K562 (cell line): Measurements from ENCODE around the gene GMDS. TPM values are rescaled to one million over a fixed set of nuclear protein-coding genes. Genes with fewer than 3 reads are reported as not detected.

Source experiments
- ATAC-seq: fragments of 200-7000 bp; cut with Tn5 transposase; 3 replicates; pipeline ENCODE4 v1.9.1; 2020; ENCODE audit warnings: moderate library complexity
- BruUV-seq: library from RNA; stranded (reverse); fragments of 400-500 nt; replicated peaks from 2 replicates; lab custom pipeline; 2021; lab: Mats Ljungman, UMichigan
- CTCF ChIA-PET: fragments of 300-600 bp; formaldehyde crosslinking; extraction: SDS; loops from one replicate; lab custom pipeline; 2021; ENCODE audit warnings: low intra/inter-chr PET ratio; lab: Yijun Ruan, JAX
- POLR2A ChIA-PET: fragments of 300-600, 350-650 bp; sonication (Branson Sonifier 250); formaldehyde crosslinking; extraction: SDS; loops from one replicate; lab custom pipeline; 2021; ENCODE audit warnings: antibody characterized with exemption, inconsistent platforms; lab: Yijun Ruan, JAX
- DNase-seq, 4 experiments: peaks; one replicate each; pipeline versions ENCODE4 v3.0.0 to v3.0.0-alpha.2; 2011 to 2018; ENCODE audit warnings: low spot score in 3 of 4, mixed read lengths in 3 of 4; ENCODE audit errors: extremely low read depth in 1 of 4
- FAIRE-seq: peaks from 2 replicates; lab custom pipeline; 2011; peaks lifted over from hg19 to GRCh38; lab: Jason Lieb, UNC
- H2AFZ ChIP-seq: 2 replicates; pipeline ENCODE4 v1.6.0; 2011; ENCODE audit warnings: low read depth, low read length, control low read depth, inconsistent platforms
- H3K27ac ChIP-seq: fragments of 200-600 bp; 3 replicates; pipeline ENCODE4 v1.8.0; 2011; ENCODE audit warnings: low read depth, mild to moderate bottlenecking, control low read depth, inconsistent platforms, low read length, moderate library complexity, mixed read lengths; ENCODE audit errors: extremely low read depth
- H3K27me3 ChIP-seq, 2 experiments: fragments of 300-600 bp in 1 of 2; 2 replicates in 1 of 2; 3 replicates in 1 of 2; pipeline versions ENCODE4 v1.6.0 to v1.8.0; 2011; ENCODE audit warnings: inconsistent platforms in 2 of 2, low read length in 2 of 2, mild to moderate bottlenecking in 1 of 2, mixed read lengths in 1 of 2, moderate library complexity in 1 of 2; ENCODE audit not compliant: control insufficient read depth in 2 of 2, insufficient read depth in 2 of 2
- H3K36me3 ChIP-seq: fragments of 300-600 bp; 3 replicates; pipeline ENCODE4 v1.8.0; 2011; ENCODE audit warnings: mild to moderate bottlenecking, low read length, inconsistent platforms; ENCODE audit not compliant: control insufficient read depth, insufficient read depth
- H3K4me1 ChIP-seq, 2 experiments: fragments of 200-600 bp in 1 of 2; replicated peaks in 1 of 2; 2 replicates in 1 of 2; 3 replicates in 1 of 2; pipeline versions ENCODE4 v1.5.1 to v1.8.0; 2011; ENCODE audit warnings: inconsistent platforms in 2 of 2, low read length in 2 of 2, mild to moderate bottlenecking in 1 of 2, mixed read lengths in 1 of 2, moderate library complexity in 1 of 2; ENCODE audit not compliant: control insufficient read depth in 2 of 2, insufficient read depth in 2 of 2
- H3K4me2 ChIP-seq: 2 replicates; pipeline ENCODE4 v1.6.1; 2011; ENCODE audit warnings: low read length, control low read depth, inconsistent platforms, mixed read lengths; ENCODE audit not compliant: insufficient read depth
- H3K4me3 ChIP-seq: fragments of 200-600 bp; sonication (generic), shearing (Covaris generic); 2 replicates; pipeline ENCODE4 v1.5.1; 2016; ENCODE audit warnings: control low read depth, inconsistent platforms
- H3K79me2 ChIP-seq: fragments of 200-600 bp; 3 replicates; pipeline ENCODE4 v1.8.0; 2011; ENCODE audit warnings: low read length, inconsistent platforms; ENCODE audit not compliant: control insufficient read depth, insufficient read depth
- H3K9ac ChIP-seq, 2 experiments: 2 replicates each; pipeline versions ENCODE4 v1.6.0 to v1.6.1; 2011; ENCODE audit warnings: low read depth in 2 of 2, low read length in 2 of 2, control low read depth in 1 of 2, inconsistent platforms in 1 of 2, mild to moderate bottlenecking in 1 of 2, mixed read lengths in 1 of 2; ENCODE audit not compliant: insufficient read depth in 1 of 2
- H3K9me1 ChIP-seq: one replicate; pipeline ENCODE4 v1.6.0; 2011; ENCODE audit warnings: inconsistent platforms, mild to moderate bottlenecking, low read length, moderate library complexity; ENCODE audit not compliant: control insufficient read depth, insufficient read depth
- H3K9me3 ChIP-seq: replicated peaks from 2 replicates; pipeline ENCODE4 v1.5.1; 2011; ENCODE audit warnings: low read depth, low read length, inconsistent platforms; ENCODE audit not compliant: control insufficient read depth, insufficient read depth
- H4K20me1 ChIP-seq: replicated peaks from 2 replicates; pipeline ENCODE4 v1.6.1; 2011; ENCODE audit warnings: low read length, inconsistent platforms, mixed read lengths; ENCODE audit not compliant: control insufficient read depth, insufficient read depth
- ATF4 ChIP-seq: fragments of 450-650 bp; formaldehyde crosslinking; IDR thresholded peaks from 2 replicates; pipeline ENCODE4 v1.4.0; 2022; ENCODE audit warnings: mild to moderate bottlenecking, moderate library complexity
- CREB3 ChIP-seq: fragments of 450-650 bp; conservative IDR thresholded peaks from 2 replicates; pipeline ENCODE4 v1.6.1; 2016; ENCODE audit warnings: missing genetic modification characterization, low read depth, mild to moderate bottlenecking, missing compliant biosample characterization, moderate library complexity
- ELF2 ChIP-seq: fragments of 250-450 bp; sonication (Bioruptor Pico); IDR thresholded peaks from 2 replicates; pipeline ENCODE4 v1.5.0; 2021; ENCODE audit warnings: mild to moderate bottlenecking
- FOXK1 ChIP-seq: sonication (generic); formaldehyde crosslinking; IDR thresholded peaks from 2 replicates; pipeline ENCODE4 v1.8.0; 2022; ENCODE audit warnings: missing genetic modification reagents, mild to moderate bottlenecking, borderline replicate concordance
- KDM2B ChIP-seq: fragments of 250-450 bp; sonication (Bioruptor Pico); IDR thresholded peaks from 2 replicates; pipeline ENCODE4 v1.8.0; 2021; ENCODE audit warnings: mild to moderate bottlenecking, moderate library complexity
- MYNN ChIP-seq, 2 experiments: sonication (generic); formaldehyde crosslinking in 1 of 2; IDR thresholded peaks; 2 replicates each; pipeline versions ENCODE4 v1.5.0 to v1.6.1; 2016 to 2020; ENCODE audit warnings: antibody characterized with exemption in 1 of 2, missing genetic modification reagents in 1 of 2
- PHF21A ChIP-seq: fragments of 450-650 bp; IDR thresholded peaks from 2 replicates; pipeline ENCODE4 v1.6.1; 2017; ENCODE audit warnings: low read depth, borderline replicate concordance
- POLR2AphosphoS2 ChIP-seq: IDR thresholded peaks from 2 replicates; pipeline ENCODE4 v1.6.1; 2012; ENCODE audit warnings: low read length, improper control_type of control experiment
- PREB ChIP-seq: sonication (generic); formaldehyde crosslinking; IDR thresholded peaks from 2 replicates; pipeline ENCODE4 v1.8.1; 2023; ENCODE audit warnings: mild to moderate bottlenecking, missing genetic modification reagents
- RNF2 ChIP-seq: sonication (generic); IDR thresholded peaks from 2 replicates; pipeline ENCODE4 v1.6.1; 2016
- SMARCA4 ChIP-seq: fragments of 450-650 bp; IDR thresholded peaks from 2 replicates; pipeline ENCODE4 v1.6.1; 2016
- SNIP1 ChIP-seq: fragments of 450-650 bp; IDR thresholded peaks from 2 replicates; pipeline ENCODE4 v1.7.1; 2017; ENCODE audit warnings: low read depth, mild to moderate bottlenecking
- TAF7 ChIP-seq: fragments of 450-650 bp; IDR thresholded peaks from 2 replicates; pipeline ENCODE4 v1.6.1; 2016; ENCODE audit warnings: missing genetic modification characterization, missing compliant biosample characterization
- ZBED1 ChIP-seq: IDR thresholded peaks from 2 replicates; pipeline ENCODE4 v1.6.1; 2014
- ZBTB49 ChIP-seq: sonication (generic); formaldehyde crosslinking; IDR thresholded peaks from 2 replicates; pipeline ENCODE4 v1.8.0; 2022; ENCODE audit warnings: missing genetic modification reagents, mild to moderate bottlenecking, borderline replicate concordance
- ZNF57 ChIP-seq: fragments of 450-650 bp; formaldehyde crosslinking; IDR thresholded peaks from 2 replicates; pipeline ENCODE4 v1.4.0; 2020; ENCODE audit warnings: mild to moderate bottlenecking, moderate library complexity
- ZNF717 ChIP-seq: fragments of 250-450 bp; sonication (Bioruptor Pico); IDR thresholded peaks from 2 replicates; pipeline ENCODE4 v1.5.0; 2021
- WGBS: fragments of 100-300 bp; shearing (Covaris generic); methylation state at CpG from one replicate; pipeline ENCODE4 v1.1.6; 2016; ENCODE audit warnings: low coverage, mixed read lengths; ENCODE audit not compliant: insufficient coverage; ENCODE audit errors: missing lambda C conversion rate; 5-methylcytosine and 5-hydroxymethylcytosine counted together
- in situ Hi-C: fragments of 300-500 bp; cut with MboI; formaldehyde crosslinking; loops from 4 replicates; pipeline ENCODE4 v1.15.0; 2018; ENCODE audit warnings: inconsistent platforms, mixed read lengths
- intact Hi-C: fragments of 100-400 bp; cut with micrococcal nuclease; formaldehyde crosslinking; loops from 2 replicates; pipeline ENCODE4 v1.14.2; 2022
- polyA plus RNA-seq, 8 experiments: library from polyadenylated mRNA; depleted of rRNA in 4 of 8; stranded (reverse) in 5 of 8; unstranded in 3 of 8; fragments of >200 nt; fragmentation: Nextera tagmentation in 2 of 8; fragmentation: Illumina TruSeq in 1 of 8; extraction: Ambion mirVana in 2 of 8; extraction: Trizol in 1 of 8; gene quantifications; 2 replicates each; pipeline versions ENCODE4 v1.2.1 to v1.2.3, GENCODE V29; 2011 to 2014; ENCODE audit warnings: inconsistent platforms in 1 of 8, missing spikeins in 1 of 8
- total RNA-seq, 7 experiments: library from RNA; depleted of rRNA in 6 of 7; stranded (reverse); fragments of >200 nt in 6 of 7; fragmentation: Illumina TruSeq in 2 of 7; extraction: Trizol in 2 of 7; gene quantifications; 2 replicates each; pipeline versions ENCODE4 v1.2.1 to v1.2.3, GENCODE V29; 2011 to 2021; ENCODE audit warnings: low replicate concordance in 1 of 7

Gene GMDS
- total and polyA plus RNA-seq, 9 of the 15 experiments (the other 6 are each of a cell fraction or from before 2014, with no cell fraction given), result 0.48 to 31.8 (median 13.4) TPM

GRCh38 chr6:1960486-1961142 lies 284.8 kb downstream of the GMDS start:
- FAIRE-seq (no peak), ATAC-seq (no peak), DNase-seq (no peak)
- H3K4me1 ChIP-seq, result no peaks in the 10 kb centered on the region
- no peak overlapping the region for H3K9ac ChIP-seq
- intact Hi-C loops, result no loop called here
- H3K4me3 ChIP-seq, result no peak overlapping the region
- H3K4me2 ChIP-seq, result no peak overlapping the region
- H3K27me3 ChIP-seq, result no peaks in the 10 kb centered on the region
- ChIA-PET CTCF (no interaction called here), POLR2A (no interaction called here)
- WGBS, result 60% methylated on average over 13 of the region's 13 CpGs
- H3K36me3 ChIP-seq, result no peaks in the 10 kb centered on the region
- no peaks in the 10 kb centered on the region for H3K9me1 ChIP-seq
- no peaks in the 10 kb centered on the region for H3K9me3 ChIP-seq
- no peaks in the 10 kb centered on the region for H3K79me2 ChIP-seq
- H2AFZ ChIP-seq, result no peak overlapping the region
- no TSS peak for BruUV-seq
- no peak overlapping the region for H3K27ac ChIP-seq
- in situ Hi-C loops, result no loop called here
- no peaks in the 10 kb centered on the region for H4K20me1 ChIP-seq
- TF ChIP-seq RNF2 (no peak), KDM2B (no peak), ZNF57 (CRISPR knock-in tag) (no peak), PHF21A (no peak), PREB (CRISPR knock-in tag) (no peak), ZBTB49 (CRISPR knock-in tag) (no peak), POLR2AphosphoS2 (no peak), ZNF717 (CRISPR knock-in tag) (no peak), SMARCA4 (no peak), ZBED1 (no peak), SNIP1 (no peak), ELF2 (CRISPR knock-in tag) (no peak), CREB3 (tag) (no peak), TAF7 (no peak), ATF4 (no peak), MYNN (IDR thresholded peaks at IDR 0.05) (no peak), MYNN (CRISPR knock-in tag; IDR thresholded peaks at IDR 0.05) (no peak), FOXK1 (CRISPR knock-in tag) (no peak)
